Right atrium auricular region (tissue), 2 donors: ENCODE measurements around the gene CYB5D1. TPM values are rescaled to one million over a fixed set of nuclear protein-coding genes. Genes with fewer than 3 reads are reported as not detected.

Experiments used
- DNase-seq: peaks from one replicate; pipeline ENCODE4 v3.0.0-alpha.2; 2019; ENCODE audit warnings: low spot score
- H3K27ac ChIP-seq, 2 donors: fragments of 200-600 bp; sonication (generic); 1 replicate in 1 of 2; 2 replicates in 1 of 2; pipeline ENCODE4 v1.5.1; 2016 to 2019
- H3K27me3 ChIP-seq, 2 donors: fragments of 200-600 bp; sonication (generic); one replicate each; pipeline versions ENCODE4 v1.5.1 to v1.6.0; 2017 to 2019
- H3K36me3 ChIP-seq: fragments of 200-600 bp; sonication (generic); one replicate; pipeline ENCODE4 v1.5.1; 2016
- H3K4me1 ChIP-seq, 2 donors: fragments of 200-600 bp; sonication (generic); one replicate each; pipeline versions ENCODE4 v1.5.1 to v1.6.0; 2017 to 2019
- H3K4me3 ChIP-seq, 2 donors: fragments of 200-600 bp; sonication (generic); 1 replicate in 1 of 2; 2 replicates in 1 of 2; pipeline ENCODE4 v1.5.1; 2017 to 2019; ENCODE audit warnings: mild to moderate bottlenecking in 1 of 2, moderate library complexity in 1 of 2
- H3K9me3 ChIP-seq, 2 donors: fragments of 200-600 bp; sonication (generic); one replicate each; pipeline ENCODE4 v1.5.1; 2019
- CTCF ChIP-seq, 2 donors: fragments of 200-600 bp; sonication (generic); IDR thresholded peaks; one replicate each; pipeline ENCODE4 v1.5.1; 2019; ENCODE audit warnings: antibody characterized with exemption in 2 of 2
- total RNA-seq, 2 donors: library from RNA; depleted of rRNA; stranded (reverse); fragments of >200 nt; gene quantifications; one replicate each; pipeline ENCODE4 v1.1.0, GENCODE V29; 2016

The CYB5D1 gene
- total RNA-seq, 2 donors from 2014 or later: 5.1 to 6.8 TPM

GRCh38 chr17:7841396-7841914 is 16.3 kb upstream of the CYB5D1 start:
- Histone ChIP-seq H3K9me3 (no peaks in the 10 kb centered on the region), H3K36me3 (no peaks in the 10 kb centered on the region), H3K4me3 (peak overlapping the region; percentile 56 to 73), H3K27ac (peak overlapping the region; percentile 98 to 100), H3K27me3 (no peaks in the 10 kb centered on the region), H3K4me1 (peaks cover 0 to 64% of the 10 kb centered on the region in 2 donors)
- peak; percentile 97 for DNase-seq
- TF ChIP-seq CTCF (IDR thresholded peaks at IDR 0.05): peak in 1 of 2 donors; percentile 70

- H3K27ac ChIP-seq: peak overlapping the region; percentile 98 to 100
- H3K9me3 ChIP-seq: no peaks in the 10 kb centered on the region
- peaks cover 2% of the 10 kb centered on the region for H3K36me3 ChIP-seq
- H3K4me1 ChIP-seq: peaks cover 0 to 59% of the 10 kb centered on the region in 2 donors
- peak; percentile 93 for DNase-seq
- peak overlapping the region; percentile 56 to 73 for H3K4me3 ChIP-seq
- TF ChIP-seq CTCF (IDR thresholded peaks at IDR 0.05): no peak
- no peaks in the 10 kb centered on the region for H3K27me3 ChIP-seq
Measured at GRCh38 chr17:7841915-7842379, 15.9 kb upstream of the CYB5D1 start.

GRCh38 chr17:7842380-7843256 is 15.2 kb upstream of the CYB5D1 start:
- H3K4me3 ChIP-seq: peak overlapping the region; percentile 56 to 73
- H3K4me1 ChIP-seq: peaks cover 0 to 53% of the 10 kb centered on the region in 2 donors
- no peaks in the 10 kb centered on the region for H3K9me3 ChIP-seq
- peak overlapping the region; percentile 98 to 100 for H3K27ac ChIP-seq
- TF ChIP-seq CTCF (IDR thresholded peaks at IDR 0.05): no peak
- no peaks in the 10 kb centered on the region for H3K27me3 ChIP-seq
- DNase-seq: peak; percentile 92
- H3K36me3 ChIP-seq: peaks cover 9% of the 10 kb centered on the region

- DNase-seq: no peak
- H3K27ac ChIP-seq: peak overlapping the region; percentile 98 to 100
- H3K4me1 ChIP-seq: peaks cover 0 to 47% of the 10 kb centered on the region in 2 donors
- H3K4me3 ChIP-seq: peak overlapping the region; percentile 56 to 73
- H3K27me3 ChIP-seq: no peaks in the 10 kb centered on the region
- no peaks in the 10 kb centered on the region for H3K9me3 ChIP-seq
- peaks cover 15% of the 10 kb centered on the region for H3K36me3 ChIP-seq
- no peak for TF ChIP-seq CTCF (IDR thresholded peaks at IDR 0.05)
Measured at GRCh38 chr17:7843257-7843535, 14.6 kb upstream of the CYB5D1 start.

GRCh38 chr17:7843536-7844291 is 14.1 kb upstream of the CYB5D1 start:
- H3K27me3 ChIP-seq: no peaks in the 10 kb centered on the region
- no peak for TF ChIP-seq CTCF (IDR thresholded peaks at IDR 0.05)
- peaks cover 19% of the 10 kb centered on the region for H3K36me3 ChIP-seq
- H3K4me3 ChIP-seq: peak overlapping the region; percentile 56 to 73
- DNase-seq: peak; percentile 88
- no peaks in the 10 kb centered on the region for H3K9me3 ChIP-seq
- H3K4me1 ChIP-seq: peaks cover 0 to 42% of the 10 kb centered on the region in 2 donors
- H3K27ac ChIP-seq: peak overlapping the region; percentile 98 to 100
